Cardiac septum (tissue), 1 donor: Measurements from ENCODE around the gene MSL2. TPM values are rescaled to one million over a fixed set of nuclear protein-coding genes. Genes with fewer than 3 reads are reported as not detected.
"Not testable (repeated sequence)": the region's sequence is repeated elsewhere in the genome, so short reads cannot be mapped to it uniquely, and the experiment has no call there.

Source experiments
- DNase-seq: peaks from one replicate; pipeline ENCODE4 v3.0.0-alpha.2; 2020; ENCODE audit warnings: low spot score
- intact Hi-C: fragments of 100-400 bp; cut with DNase I; formaldehyde crosslinking; loops from one replicate; pipeline ENCODE4 v1.14.0; 2022
- total RNA-seq: library from RNA; stranded (reverse); fragmentation: NEBNext Ultra II Directional; extraction: Animal tissue kit (Norgen Biotek cat#: 25700); gene quantifications from one replicate; pipeline ENCODE4 v1.2.1, GENCODE V29; 2021
- donor health status: DM: no; HTN: no; CAD: no.

The MSL2 gene
- total RNA-seq, 1 donor from 2014 or later: 20.0 TPM

DNA sequence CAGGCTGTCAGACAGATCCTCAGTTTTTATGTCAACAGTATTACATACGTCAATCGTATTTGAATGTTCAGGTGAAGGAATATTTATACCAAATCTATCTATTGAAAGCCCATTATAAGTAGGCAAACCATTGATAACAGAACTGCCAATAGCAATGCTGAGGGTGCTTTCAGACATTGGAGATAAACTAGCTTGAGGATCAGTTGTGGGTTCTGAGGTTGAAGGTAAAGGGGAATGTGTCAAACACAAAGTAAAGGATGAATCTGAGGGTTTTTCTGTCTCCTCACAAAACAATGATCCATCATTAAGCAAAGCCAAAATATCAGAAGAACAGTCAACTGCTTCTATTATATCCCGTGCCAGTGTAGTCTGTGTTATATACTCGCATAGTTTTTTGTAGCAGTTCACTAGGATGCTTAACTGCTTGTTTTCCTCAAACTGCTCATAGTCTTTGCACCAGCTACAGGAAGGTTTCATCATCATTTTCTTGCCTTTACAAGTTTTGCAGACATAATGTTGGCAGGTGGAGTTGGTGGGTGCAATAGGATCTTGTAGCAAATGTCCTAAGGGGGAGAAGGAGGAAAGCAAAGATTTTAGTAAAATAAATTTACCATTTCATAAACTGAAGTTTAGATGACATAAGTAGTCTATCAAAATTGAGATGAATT is 43.8 kb downstream of the MSL2 start:
- intact Hi-C loops: no loop called here
- DNase-seq: no peak

DNA sequence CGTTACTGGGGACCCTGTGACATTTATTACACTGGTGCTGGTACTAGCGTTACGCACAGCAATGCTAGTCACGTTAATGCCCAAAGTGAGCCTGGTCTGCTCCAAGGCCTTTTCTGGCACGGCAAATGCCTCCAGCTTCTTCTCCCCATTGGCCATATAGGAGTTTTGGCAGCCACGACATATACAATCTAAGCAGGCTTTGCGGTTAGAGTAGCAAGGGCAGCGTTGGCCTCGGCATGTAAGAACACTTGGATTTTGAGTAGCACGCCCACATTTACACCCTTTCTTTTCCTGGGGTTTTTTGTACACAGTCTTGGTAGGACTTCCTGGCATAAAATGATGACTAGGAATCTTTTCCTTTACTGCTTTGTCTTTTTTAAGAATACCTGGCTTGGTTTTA is 44.9 kb downstream of the MSL2 start:
- no peak for DNase-seq
- intact Hi-C loops: no loop called here

DNA sequence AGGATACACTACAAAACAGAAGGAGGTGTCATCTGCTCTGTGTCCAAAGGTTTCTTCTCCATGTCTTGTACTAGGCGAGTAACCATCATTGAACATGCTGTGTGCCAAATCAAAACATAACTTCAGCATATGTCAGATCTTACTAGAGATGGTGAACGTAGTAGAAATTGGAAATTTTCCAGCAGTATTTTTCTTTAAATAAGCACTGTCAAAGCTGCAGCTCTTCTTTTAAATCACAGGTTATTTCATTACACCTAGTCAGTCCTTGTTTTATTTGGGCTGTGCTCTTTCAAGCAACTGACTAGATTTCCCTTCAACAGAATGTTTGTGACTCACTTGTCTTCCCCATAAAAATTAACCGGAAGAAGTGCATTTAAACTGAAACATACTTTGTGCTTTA is 46.5 kb downstream of the MSL2 start:
- intact Hi-C loops: loop anchor here (10.0 kb wide), 1 partner anchor 45 kb away; the partner anchor contains the start of gene MSL2
- DNase-seq: no peak

DNA sequence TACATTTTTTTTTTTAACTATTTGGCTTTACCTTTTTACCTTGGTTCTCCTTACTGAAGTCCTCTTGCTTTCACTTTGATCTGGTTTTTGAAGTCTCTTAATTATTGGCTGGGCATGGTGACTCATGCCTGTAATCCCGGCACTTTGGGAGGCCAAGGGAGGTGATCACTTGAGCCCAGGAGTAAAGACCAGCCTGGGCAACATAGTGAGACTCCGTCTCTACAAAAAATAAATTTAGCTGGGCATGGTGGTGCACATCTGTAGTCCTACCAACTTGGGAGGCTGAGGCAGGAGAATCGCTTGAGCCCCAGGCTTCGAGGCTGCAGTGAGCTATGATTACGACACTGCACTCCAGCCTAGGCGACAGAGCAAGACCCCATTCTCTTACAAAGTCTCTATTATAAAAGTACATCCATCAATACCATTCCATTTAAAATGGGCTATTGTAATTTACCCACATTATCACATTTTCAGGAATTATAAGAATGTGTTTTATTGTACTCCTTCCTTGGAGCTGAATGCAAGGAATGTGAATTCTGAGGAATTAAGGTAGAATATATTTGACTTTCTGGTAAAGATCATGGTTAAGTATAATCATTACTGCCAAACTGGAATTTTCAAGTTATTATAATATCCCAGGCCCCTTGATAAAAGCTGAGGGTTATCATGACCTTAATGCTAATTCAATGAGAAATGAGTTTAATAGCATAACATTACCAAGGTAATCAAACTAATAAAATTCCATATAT is 49.0 kb downstream of the MSL2 start:
- intact Hi-C loops: loop anchor here (10.0 kb wide), 1 partner anchor 48 kb away; the partner anchor contains the start of gene MSL2
- DNase-seq: no peak

DNA sequence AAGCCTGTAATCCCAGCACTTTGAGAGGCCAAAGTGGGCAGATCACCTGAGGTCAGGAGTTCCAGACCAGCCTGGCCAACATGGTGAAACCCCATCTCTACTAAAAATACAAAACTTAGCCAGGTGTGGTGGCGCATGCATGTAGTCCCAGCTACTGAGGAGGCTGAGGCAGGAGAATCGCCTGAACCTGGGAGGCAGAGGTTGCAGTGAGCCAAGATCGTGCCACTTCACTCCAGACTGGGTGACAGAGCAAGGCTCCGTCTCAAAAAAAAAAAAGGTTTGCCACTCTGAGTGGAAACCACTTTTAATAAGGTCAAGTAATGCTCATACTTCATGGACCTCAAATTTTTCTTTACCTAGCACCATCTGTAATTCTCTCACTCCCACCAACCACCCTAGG is 51.7 kb downstream of the MSL2 start:
- DNase-seq: not testable (repeated sequence)
- intact Hi-C loops: loop anchor here (10.0 kb wide), 1 partner anchor 50 kb away; the partner anchor contains the start of gene MSL2

DNA sequence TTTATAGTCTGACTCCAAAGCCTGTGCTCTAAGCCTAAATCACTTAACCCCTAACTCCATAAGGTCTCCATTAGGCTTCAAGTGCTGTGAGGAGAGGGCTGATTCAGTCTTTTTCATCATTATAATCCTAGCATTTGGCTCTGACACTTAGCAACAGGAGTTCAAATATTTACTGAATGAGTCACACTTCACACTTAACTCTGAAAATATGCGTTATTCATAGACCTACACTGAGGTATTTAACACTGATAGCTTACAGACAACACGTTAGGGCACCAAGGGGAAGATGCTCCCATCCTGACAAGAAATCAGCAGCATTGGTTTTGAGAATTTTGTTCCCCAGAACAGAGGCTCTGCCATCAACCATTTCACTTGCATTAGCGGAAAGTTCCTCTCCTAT is 53.5 kb downstream of the MSL2 start:
- DNase-seq: no peak
- intact Hi-C loops: loop anchor here (10.0 kb wide), 1 partner anchor 52 kb away; the partner anchor contains the start of gene MSL2

DNA sequence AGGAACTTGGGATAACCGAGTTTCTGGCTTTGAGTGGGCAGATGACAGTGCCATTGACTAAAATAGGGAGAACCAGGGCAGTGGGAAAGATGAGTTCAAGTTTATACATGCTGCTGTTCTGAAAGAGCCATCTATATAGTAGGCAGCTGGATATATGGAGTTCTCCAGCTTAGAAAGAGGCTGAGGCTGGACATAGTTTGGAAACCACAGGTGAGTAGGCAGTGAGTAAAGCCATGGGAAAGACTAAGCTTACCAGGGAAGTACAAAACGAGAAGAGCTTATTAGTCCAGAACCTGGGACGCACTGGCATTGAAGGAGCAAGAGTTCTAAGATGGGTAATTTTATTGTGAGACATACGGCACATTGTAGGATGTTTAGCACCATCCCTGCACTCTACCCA is 54.2 kb downstream of the MSL2 start:
- intact Hi-C loops: loop anchor here (10.0 kb wide), 1 partner anchor 53 kb away; the partner anchor contains the start of gene MSL2
- no peak for DNase-seq

DNA sequence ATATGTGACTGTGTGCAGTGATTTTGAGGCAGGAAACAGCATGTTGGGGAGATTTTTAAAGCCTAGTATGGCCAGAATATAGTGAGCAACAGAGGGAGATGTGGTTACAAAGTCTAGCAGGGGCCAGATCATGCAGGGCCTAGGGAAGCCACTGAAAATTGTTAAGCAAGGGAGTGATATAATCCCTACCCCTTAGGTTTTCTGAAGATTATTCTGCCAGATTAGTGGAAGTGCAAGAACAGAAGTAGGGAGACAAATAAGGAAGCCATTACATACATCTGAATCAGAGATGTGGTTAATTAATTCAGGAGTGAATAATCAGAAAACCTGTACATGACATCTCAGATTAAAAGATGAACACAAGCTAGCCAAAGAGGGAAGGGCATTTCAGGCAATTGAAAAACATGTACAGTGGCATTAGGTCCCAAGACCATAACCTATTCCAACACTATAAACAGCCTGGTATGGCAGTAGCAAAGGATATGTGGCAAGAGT is 54.8 kb downstream of the MSL2 start:
- intact Hi-C loops: loop anchor here (10.0 kb wide), 1 partner anchor 53 kb away; the partner anchor contains the start of gene MSL2
- DNase-seq: no peak

- DNase-seq: no peak
- intact Hi-C loops: no loop called here
Measured at GRCh38 chr3:136136454-136136853, 59.7 kb downstream of the MSL2 start.

GRCh38 chr3:136135039-136135802 is 60.9 kb downstream of the MSL2 start:
- intact Hi-C loops: no loop called here
- DNase-seq: no peak

DNA sequence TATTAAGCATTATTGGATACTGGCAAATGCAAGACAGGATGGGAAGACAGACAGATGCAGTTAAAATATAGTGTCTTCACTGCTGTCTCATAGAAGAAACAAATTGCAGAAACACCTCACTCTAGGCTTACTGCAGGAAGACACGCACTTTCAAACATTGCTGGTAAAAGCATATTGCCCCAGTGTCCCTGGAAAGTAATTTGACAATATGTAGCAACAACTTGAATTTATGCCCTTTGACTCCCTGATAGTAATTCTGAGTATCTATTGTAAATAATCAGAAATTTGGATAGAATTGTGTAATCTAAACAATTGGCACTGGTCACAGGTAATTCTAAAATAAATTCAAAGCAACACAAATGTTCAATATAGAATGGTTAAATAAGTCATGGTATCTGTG is 62.0 kb downstream of the MSL2 start:
- intact Hi-C loops: no loop called here
- DNase-seq: no peak

GRCh38 chr3:136131647-136132046 is 64.5 kb downstream of the MSL2 start:
- intact Hi-C loops, DNase-seq: not testable (repeated sequence)

DNA sequence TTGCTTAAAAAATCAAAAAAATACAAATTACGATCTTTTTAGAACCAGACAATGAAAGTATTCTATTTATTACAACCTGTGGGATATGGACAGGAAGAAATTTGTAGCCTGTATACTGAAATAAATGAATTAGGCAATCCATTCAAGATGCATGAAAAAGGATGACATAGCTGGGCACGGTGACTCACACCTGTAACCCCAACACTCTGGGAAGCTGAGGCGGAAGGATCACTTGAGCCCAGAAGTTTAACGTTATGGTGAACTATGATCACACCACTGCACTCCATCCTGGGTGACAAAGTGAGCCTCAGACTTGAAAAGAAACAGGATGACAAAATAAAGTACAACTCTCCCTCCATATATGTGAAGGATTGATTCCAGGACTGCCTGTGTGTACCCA is 74.1 kb downstream of the MSL2 start:
- DNase-seq: no peak
- intact Hi-C loops: no loop called here

- intact Hi-C loops: no loop called here
- DNase-seq: no peak
Measured at GRCh38 chr3:136120373-136121348, 75.5 kb downstream of the MSL2 start.

DNA sequence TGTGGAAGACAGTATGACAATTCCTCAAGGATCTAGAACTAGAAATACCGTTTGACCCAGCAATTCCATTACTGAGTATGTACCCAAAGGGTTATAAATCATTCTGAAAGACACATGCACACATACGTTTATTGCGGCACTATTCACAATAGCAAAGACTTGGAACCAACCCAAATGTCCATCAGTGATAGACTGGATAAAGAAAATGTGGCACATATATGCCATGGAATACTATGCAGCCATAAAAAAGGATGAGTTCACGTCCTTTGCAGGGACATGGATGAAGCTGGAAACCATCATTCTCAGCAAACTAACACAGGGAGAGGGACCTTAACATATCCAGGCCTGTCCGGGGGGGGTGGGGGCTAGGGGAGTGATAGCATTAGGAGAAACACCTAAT is 76.4 kb downstream of the MSL2 start:
- DNase-seq, intact Hi-C loops: not testable (repeated sequence)

DNA sequence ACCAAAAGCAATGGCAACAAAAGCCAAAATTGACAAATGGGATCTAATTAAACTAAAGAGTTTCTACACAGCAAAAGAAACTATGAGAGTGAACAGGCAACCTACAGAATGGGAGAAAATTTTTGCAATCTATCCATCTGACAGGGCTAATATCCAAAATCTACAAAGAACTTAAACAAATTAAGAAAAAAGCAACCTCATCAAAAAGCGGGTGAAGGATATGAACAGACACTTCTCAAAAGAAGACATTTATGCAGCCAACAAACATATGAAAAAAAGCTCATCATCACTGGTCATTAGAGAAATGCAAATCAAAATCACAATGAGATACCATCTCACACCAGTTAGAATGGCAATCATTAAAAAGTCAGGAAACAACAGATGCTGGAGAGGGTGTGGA is 76.8 kb downstream of the MSL2 start:
- intact Hi-C loops, DNase-seq: not testable (repeated sequence)

- DNase-seq: no peak
- intact Hi-C loops: no loop called here
Measured at GRCh38 chr3:136114421-136114820, 81.7 kb downstream of the MSL2 start.

DNA sequence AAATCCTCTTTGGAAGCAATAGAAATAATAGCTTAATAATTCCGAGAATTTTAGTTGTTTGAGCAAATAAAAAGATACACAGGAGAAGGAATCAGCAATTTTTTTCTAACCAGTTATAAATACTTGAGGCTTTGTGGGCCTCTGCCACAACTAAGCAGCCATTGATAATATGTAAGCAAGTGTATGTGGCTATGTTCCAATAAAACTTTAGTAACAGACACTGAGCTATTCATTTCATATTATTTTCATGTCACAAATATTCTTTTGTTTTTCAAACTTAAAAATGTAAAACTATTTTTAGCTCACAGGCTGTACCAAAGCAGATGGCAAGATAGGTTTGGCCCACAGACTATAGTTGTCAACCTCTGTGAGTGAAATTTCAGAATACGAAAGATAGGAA is 85.7 kb downstream of the MSL2 start:
- intact Hi-C loops: no loop called here

GRCh38 chr3:136109499-136109898 is 86.6 kb downstream of the MSL2 start:
- intact Hi-C loops: no loop called here
- no peak for DNase-seq

More for the DNA sequence above, 85.7 kb downstream of the MSL2 start:
- DNase-seq: no peak
